GM10266 (cell line): Measurements from ENCODE around the gene WDR75.

Experiments
- DNase-seq: peaks from one replicate; pipeline ENCODE4 v3.0.0; 2012; ENCODE audit errors: extremely low spot score
- TF ChIP-seq, protein P1 (sequence below): IDR thresholded peaks from 2 replicates; pipeline ENCODE4 v1.5.1; 2012; ENCODE audit warnings: mild to moderate bottlenecking, low read depth; ENCODE audit not compliant: control insufficient read depth, insufficient read depth; ENCODE audit errors: missing control alignments

The WDR75 gene

GRCh38 chr2:189483571-189483970 is 42.3 kb downstream of the WDR75 start:
- no peak for DNase-seq
- TF ChIP-seq, protein P1, sequence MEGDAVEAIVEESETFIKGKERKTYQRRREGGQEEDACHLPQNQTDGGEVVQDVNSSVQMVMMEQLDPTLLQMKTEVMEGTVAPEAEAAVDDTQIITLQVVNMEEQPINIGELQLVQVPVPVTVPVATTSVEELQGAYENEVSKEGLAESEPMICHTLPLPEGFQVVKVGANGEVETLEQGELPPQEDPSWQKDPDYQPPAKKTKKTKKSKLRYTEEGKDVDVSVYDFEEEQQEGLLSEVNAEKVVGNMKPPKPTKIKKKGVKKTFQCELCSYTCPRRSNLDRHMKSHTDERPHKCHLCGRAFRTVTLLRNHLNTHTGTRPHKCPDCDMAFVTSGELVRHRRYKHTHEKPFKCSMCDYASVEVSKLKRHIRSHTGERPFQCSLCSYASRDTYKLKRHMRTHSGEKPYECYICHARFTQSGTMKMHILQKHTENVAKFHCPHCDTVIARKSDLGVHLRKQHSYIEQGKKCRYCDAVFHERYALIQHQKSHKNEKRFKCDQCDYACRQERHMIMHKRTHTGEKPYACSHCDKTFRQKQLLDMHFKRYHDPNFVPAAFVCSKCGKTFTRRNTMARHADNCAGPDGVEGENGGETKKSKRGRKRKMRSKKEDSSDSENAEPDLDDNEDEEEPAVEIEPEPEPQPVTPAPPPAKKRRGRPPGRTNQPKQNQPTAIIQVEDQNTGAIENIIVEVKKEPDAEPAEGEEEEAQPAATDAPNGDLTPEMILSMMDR: no peak

- TF ChIP-seq, protein P1: no peak
Observed at GRCh38 chr2:189483980-189484740, 42.9 kb downstream of the WDR75 start.

DNA sequence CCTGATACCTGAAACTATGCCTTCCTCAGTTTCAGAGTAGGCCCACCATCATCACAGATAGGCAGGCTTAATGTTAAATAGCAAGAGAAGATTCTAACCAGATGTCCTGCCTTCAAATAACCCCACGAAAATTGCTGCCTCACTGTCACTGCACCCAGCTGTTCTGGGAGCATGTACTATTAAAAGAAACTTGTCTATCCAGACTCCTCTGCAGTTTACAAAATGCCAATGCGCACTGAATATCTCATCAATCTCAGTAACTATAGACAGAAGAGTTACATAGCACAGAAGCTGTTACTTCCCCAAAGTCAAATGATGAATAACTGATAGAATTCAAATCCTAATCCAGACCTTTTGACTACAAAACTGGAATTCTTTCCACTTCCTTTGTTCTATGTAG is 43.9 kb downstream of the WDR75 start:
- TF ChIP-seq, protein P1: no peak
- no peak for DNase-seq

More at GRCh38 chr2:189483980-189484740, 42.9 kb downstream of the WDR75 start:
- no peak for DNase-seq

GRCh38 chr2:189486237-189486770 is 45.0 kb downstream of the WDR75 start:
- TF ChIP-seq, protein P1: no peak
- no peak for DNase-seq

GRCh38 chr2:189487283-189488007 is 46.2 kb downstream of the WDR75 start:
- DNase-seq: no peak
- TF ChIP-seq, protein P1: no peak

GRCh38 chr2:189488008-189488310 is 46.7 kb downstream of the WDR75 start:
- TF ChIP-seq, protein P1: no peak
- DNase-seq: no peak

DNA sequence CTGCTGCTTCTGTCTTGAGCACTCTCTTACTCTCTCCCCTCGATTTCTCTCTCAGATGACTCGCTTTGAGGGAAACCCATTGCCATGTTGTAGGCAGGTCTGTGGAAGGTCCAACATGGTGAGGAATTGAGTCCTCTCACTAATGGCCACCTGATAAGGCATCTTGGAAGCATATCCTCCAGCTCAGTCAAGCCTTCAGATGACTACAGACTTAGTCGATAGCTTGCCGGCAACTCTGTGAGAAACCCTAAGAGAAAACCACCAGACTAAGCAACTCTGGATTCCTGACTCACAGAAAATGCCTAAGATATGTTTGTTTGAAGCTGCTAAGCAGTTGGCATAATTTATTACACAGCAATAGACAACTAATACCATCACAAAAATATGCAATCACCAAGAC is 51.2 kb downstream of the WDR75 start:
- no peak for DNase-seq
- TF ChIP-seq, protein P1: no peak
